LoVo (cell line): ENCODE data around the gene B3GAT3.
"Not testable (repeated sequence)": the region's sequence is repeated elsewhere in the genome, so short reads cannot be mapped to it uniquely, and the experiment has no call there.

Experiments
- DNase-seq: peaks from one replicate; pipeline ENCODE4 v3.0.0-alpha.2; 2016; ENCODE audit warnings: low spot score

Gene B3GAT3

DNA sequence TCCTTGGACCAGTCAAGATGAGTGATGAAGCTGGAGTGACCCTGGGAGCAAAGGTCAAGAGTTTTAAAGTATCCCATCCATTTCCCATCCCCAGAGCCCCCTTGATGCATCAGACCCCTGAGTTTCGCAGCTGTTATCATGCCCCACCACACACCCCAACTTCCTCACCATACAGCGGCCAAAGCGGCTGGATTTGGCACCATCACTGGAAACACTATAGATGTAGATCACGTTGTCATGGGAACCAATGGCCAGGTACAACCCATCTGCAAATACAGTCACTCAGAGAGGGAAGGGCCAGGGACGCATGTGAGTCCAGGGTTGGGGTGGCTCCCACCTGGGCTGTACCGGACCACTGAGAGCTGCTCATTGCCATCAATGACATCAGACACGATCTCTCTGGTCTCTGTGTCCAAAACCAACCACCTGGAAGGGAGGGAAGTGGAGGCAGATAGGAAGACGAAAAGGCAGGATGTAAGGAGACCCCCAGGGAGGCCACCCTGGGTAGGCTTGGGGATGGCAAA lies 17.9 kb downstream of the B3GAT3 start:
- DNase-seq, result no peak

DNA sequence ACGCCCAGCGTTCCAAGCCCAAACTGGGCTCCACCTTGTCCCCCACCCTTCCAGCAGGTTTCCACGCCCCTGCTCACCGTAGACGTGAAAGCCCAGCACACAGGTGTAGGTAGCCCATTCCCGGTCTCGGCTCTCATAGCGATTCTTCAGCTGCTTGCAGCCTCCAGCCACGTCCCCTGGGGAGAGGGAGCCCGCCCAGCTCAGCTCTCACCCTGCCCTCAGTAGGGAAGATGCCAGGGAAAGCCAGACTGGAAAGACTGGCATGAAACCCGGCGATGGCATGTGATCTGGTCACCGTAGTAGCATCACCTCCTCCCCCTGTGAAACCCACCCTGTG lies 18.7 kb downstream of the B3GAT3 start:
- no peak for DNase-seq

DNA sequence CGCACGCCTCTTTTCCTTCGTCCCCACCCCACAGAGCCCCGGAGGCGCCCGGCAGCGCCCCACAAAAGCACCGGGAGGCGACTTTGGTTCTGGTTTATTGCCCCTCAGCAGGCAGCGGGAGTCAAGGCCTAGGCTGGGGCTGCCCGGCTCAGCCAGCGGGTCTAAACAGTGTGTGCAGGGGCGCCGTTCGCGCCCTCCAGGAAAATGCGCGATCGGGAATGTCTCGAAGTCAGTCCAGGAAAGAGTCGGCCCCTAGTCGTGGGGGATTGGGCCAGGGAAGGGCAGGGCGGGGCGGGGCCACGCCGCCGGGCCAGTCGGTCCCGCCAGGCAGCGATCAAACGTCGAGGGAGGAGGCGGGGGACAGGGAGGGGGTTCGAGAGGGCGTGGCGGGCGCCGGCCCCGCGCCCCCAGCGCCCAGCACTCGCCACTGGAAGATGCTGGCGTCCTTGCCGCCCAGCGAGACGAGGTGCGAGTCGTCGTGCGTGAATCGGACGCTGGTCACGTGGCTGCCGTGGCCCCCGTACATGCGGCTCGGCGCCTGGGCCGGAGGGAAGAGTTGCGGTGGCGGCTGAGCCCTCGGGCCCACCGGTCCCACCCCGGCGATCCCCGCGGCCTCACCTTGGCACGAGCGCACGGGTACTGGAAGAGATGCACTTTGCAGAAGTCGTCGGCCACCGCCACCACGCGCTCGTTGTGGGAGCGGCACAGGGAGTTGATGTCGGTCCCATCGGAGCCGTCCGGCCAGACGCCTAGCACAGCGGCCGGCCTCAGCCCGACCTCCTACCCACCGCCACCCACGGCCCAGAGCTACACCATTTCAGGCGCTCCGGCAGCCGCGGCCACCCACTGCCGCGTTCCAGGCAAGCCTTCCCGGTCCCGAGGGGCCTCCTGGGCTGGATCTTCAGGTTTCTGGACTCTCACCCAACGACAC lies 19.4 kb downstream of the B3GAT3 start:
- DNase-seq, result peak; percentile 26

DNA sequence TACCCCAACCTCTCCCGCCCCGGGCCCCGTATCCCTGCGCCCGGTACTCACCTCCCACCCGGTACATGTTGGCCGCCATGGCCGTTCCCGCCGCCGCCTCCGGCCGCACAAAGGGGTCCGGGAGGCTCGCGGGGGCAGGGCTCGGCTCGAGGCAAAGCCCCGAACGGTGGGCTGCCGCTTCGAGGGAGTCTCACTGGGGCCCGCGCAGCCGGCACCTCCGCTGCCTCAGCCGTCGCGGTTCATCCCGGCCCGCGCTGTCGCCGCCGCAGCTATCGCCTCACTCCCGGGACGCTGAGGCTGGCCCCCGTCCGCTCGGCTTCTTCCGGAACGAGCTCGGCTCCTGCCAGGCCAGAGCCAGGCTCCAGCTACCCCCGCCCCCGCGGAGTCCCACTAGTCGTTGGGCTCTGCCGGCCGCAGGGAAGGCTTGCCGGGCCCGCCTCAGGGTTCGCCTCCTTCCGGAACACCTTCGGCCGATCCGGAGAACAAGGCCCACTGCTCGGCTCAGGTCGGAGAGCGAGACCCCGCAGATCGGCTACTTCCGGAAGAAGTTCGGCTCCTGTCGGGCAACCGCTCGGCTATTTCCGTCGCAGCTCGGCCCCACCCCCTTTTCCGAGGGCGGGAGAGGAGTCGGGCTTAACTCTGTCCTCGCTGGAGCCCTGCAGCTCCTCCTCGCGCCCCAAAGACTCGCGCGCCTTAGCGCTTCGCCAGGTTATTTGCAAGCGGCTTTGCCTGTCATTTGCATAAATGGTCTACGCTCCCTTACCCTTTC lies 20.2 kb downstream of the B3GAT3 start, which contains the start of gene MTA2:
Gene MTA2, minus strand, starts transcription at position 494 of the 769 bp plus-strand sequence. Its CDS starts 415 bp downstream, at position 79.
- peak; percentile 99 for DNase-seq

- DNase-seq, result no peak
Observed at GRCh38 chr11:62601122-62601371, 20.7 kb downstream of the B3GAT3 start.

DNA sequence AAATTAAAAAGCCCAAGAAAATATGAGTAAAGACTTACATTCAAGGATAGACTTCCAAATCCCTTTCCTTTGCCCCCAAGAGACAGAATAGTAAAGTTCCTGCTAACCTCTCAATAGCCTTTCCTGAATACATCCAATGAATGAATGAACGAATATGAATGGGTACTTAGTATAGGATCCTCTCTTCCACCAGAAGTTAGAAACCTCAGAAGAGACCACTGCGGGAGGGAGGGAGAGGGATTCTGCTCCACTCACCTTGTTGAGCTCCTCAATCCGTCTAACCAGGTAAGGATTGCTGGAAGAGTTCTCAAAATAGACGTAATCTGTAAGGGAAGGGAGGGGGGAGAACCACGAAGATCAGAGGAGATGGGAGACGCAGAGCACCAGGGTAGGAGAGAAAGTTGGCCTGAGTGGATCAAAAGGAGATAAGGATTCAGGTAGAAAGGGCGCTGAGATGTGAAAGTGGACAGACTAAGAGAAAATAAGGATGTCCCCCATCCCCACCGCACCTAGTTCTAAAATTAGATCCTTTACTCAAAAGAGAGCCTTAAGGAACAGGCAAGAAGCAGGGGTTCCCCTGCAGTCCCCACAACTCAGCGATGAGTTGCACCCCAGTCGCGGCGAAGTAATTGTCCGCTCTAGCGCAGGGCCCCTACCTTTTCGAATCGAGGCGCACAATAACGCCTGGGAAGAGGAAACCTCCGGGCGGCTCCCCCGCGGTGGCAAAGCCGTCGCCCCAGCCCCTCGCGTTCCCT lies 21.2 kb downstream of the B3GAT3 start:
- no peak for DNase-seq

- no peak for DNase-seq
Observed at GRCh38 chr11:62599901-62600300, 21.9 kb downstream of the B3GAT3 start.

DNA sequence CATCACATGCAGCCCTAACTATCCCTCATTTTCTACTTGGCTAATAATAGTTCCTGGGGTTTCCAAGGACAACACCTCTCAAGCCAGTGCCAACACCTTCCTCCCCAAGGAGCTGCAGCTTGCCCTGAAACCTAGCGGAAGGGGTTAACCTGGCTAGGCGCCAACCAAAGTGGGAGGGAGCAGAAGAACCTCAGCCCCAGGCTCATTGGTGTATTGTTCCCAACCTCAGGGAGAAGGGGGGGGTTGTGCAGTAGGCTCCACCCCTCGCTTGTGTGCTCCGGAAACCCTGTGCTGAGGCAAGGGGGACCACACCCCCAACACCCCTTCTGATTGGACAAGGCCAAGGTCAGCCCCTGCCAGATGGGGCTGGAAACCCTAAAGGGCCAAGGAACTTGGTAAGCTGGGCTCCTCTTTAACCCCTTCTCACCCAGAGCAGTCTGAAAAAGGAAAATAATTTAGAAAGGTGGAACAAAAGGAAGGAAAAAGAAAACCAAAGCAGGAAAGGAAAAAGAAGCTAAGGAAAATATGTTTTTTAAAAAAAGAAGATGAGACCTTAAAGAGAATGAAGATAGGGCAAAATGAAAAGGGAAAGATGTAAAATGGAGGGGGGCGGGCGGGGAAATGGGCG lies 22.6 kb downstream of the B3GAT3 start:
- peak; percentile 82 for DNase-seq

DNA sequence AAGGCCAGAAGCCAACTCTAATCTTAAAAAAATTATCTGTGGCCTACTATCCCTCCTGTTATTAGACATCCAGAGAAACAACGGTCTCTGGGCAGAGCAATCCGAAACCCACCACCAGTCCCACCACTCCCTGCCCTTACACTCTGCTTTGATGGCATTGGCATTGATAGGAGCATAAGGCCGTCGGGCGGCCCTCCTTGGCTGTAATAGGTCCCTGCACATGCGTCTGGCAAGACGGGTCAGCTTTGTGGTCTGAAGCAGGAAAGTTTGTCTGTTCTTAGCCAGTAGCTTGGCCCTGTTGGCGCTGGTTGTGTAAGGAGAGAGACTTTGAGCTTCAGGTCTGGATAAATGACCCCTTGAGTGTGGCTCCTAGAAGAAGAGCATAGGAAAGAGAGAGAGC lies 26.7 kb downstream of the B3GAT3 start:
- no peak for DNase-seq

- peak; percentile 42 for DNase-seq
Observed at GRCh38 chr11:62593434-62594044, 28.2 kb downstream of the B3GAT3 start.

DNA sequence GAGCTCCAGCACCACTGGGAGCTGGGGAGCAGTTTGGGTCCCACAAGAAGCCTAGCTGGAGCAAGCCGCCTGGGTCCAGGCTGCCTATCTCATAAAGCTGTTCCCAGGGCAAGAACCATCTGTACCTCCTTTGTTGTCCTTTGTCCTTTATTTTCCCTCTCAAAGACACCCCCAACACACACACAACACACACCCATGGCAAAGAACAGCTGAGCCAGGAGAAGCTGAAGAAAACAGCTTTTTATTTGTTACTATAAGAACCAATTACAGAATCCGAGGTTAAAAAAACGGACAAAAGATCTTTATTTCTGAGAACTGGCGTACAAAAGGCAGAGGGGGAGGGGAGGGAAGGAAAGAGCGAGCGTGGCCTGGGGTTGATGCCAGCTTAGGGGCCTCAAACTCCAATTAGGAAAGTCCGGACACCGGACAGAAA lies 28.8 kb downstream of the B3GAT3 start:
- DNase-seq, result no peak

- DNase-seq, result no peak
Observed at GRCh38 chr11:62592146-62592815, 29.5 kb downstream of the B3GAT3 start.

GRCh38 chr11:62591448-62592145 lies 30.2 kb downstream of the B3GAT3 start, which contains the start of gene TUT1:
Gene TUT1 (minus strand): TSS chr11:62591523. CDS start chr11:62591485, 38 bp downstream.
- DNase-seq, result peak; percentile 99

DNA sequence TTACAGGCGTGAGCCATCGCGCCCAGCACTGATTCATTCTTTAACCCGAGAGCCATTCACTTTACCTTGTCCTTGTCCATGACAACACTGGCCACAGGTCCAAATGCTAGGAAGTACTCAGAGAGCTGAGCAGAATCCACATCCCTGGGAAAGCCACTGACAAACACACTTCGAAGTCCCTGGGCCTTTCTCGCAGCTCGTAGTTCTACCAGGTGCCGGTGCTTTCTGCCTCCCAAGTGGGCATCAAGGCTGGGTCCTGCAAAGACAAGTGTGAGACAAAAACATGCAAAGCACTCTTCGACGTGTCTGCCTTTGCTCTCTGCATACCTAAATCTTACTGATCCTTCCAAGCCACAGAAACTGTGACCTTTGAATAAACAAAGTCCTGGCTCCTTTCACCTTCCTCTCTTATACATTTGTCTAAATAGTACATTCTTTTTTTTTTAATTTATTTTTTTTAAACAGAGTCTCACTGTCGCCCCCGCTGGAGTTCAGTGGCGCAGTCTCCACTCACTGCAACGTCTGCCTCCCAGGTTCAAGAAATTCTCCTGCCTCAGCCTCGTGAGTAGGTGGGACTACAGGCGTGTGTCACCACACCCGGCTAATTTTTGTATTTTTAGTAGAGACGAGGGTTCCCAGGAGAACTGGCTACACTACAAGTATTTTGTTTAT lies 32.7 kb downstream of the B3GAT3 start:
- no peak for DNase-seq

DNA sequence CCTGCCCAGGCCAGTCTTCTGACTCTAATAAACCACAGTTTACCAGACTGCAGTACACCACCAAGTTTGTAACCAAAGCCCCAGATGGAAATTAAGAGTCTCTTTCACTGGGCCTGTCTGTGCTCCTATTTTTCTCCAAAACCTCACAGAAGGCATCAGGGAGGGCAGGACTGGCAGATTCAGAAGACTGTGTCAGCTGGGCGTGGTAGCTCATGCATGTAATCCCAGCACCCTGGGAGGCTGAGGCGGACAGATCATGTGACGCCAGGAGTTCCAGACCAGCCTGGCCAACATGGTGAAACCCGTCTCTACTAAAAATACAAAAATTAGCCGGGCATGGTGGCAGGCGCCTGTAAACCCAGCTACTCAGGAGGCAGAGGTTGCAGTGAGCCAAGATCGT lies 36.4 kb downstream of the B3GAT3 start:
- DNase-seq, result not testable (repeated sequence)

- DNase-seq, result not testable (repeated sequence)
Observed at GRCh38 chr11:62581735-62582134, 40.1 kb downstream of the B3GAT3 start.

DNA sequence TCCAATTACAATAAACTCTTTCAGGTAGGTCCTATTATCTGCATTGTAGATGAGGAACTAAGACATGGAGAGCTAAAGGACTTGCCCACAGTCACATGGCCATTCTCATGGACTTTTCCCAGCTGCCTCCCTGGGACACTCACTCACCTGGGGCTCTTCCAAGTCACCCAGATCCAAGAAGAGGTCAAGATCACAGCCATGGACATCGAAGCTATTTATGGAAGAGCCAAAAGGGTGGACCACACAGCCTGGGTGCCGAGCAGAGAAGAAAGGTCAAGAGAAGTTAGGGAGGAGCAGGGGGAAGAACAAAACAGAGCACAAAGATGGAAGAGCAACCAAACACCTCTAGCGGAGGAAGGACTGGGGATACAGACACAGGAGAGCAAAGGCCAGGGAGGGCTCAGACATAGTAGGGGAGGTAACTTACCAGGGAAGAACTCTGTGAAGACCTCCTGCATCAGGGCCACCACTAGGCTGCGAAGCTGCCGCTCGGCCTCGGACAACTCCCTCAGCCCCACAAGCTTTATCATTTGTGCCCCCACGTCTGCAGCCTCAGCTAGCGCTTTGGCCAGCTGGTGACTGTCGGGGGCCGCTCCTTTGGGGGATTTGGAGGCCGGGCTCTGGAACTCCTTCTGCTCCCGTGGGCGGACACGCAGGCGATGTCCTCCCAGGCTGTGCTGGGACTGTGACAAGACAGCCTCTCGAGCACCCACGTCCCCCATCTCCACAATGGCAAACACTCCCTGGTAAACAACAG lies 40.6 kb downstream of the B3GAT3 start:
- DNase-seq, result no peak

DNA sequence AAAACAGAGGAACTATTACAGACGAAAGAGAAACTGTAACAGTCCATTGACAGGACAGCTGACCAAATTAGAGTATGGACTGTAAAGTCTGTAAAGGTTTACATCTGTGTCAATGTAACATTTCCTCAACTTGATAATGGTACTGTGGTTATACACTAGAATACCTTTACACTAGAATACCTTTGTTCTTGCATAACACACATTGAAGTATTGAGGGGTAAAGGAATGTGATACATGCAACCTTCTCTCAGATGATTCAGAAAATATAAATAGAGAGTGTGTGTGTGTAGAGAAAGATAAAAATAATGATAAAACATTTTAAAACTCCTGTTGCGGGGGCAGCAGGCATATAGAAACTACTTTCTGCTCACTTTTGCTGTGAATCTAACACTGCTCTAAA lies 42.5 kb downstream of the B3GAT3 start:
- DNase-seq, result no peak

DNA sequence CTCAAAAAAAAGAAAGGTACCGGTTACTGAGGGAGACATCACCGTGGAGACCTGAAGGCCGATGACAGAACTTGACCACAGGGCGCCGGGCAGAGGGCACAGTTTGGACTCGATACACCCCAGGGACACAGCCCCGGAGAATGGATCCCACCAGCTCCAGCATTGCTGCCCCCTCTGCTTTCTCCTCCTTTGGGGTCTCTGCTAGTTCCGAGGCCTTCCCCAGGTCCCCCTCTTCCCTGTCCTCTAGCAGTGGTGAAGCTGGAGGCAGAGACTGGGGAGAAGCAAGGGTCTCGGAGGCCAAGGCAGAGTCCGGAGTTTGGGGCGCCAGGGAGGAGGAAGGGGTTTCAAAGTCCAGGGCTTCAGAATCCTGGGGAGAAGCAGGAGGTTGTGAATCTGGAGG lies 43.2 kb downstream of the B3GAT3 start:
- DNase-seq, result no peak
